ENCODE measurements around the gene MLLT11. TPM values are rescaled to one million over a fixed set of nuclear protein-coding genes. Genes with fewer than 3 reads are reported as not detected.

Gene MLLT11
- total and polyA plus RNA-seq, 2 donors, result 6.6 to 10.8 TPM

DNA sequence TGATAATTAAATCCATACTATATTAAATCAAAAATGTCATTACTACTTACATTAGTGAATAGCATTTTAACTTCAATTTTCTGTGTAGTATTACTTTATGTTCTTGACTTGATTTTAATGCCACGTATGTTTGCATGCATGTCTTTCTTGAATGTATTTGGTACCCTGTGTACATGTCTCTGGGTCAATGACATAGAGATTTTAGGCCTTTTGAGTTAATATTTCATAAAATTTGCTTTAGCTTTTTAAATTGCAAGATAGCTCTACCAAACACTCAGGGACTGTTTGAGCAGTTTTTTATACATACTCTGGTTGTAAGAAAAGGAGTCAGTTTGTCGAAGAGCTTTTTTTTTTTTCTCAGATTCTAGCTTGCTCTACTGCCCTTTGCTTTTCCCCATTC is 1.5 kb downstream of the MLLT11 start:
- 86% methylated on average over 2 of the region's 2 CpGs for WGBS
- H3K4me3 ChIP-seq (ENCODE audit: low read length in 2 of 2), result peak overlapping the region in 1 of 2 donors; percentile 88
- no peaks in the 10 kb centered on the region for H3K9me3 ChIP-seq (ENCODE audit: control insufficient read depth in 2 of 2, insufficient read depth in 1 of 2, low read length in 1 of 2)
- no peaks in the 10 kb centered on the region for H3K27me3 ChIP-seq (ENCODE audit: control insufficient read depth in 2 of 2, insufficient read depth in 1 of 2, low read length in 1 of 2)
- H3K36me3 ChIP-seq (ENCODE audit: control insufficient read depth in 2 of 2, insufficient read depth in 2 of 2, low read length in 1 of 2), result peaks cover 3 to 15% of the 10 kb centered on the region in 2 donors
- no peak for DNase-seq (ENCODE audit: low read depth in 6 of 9, low spot score in 9 of 9)
- no peak overlapping the region for H3K27ac ChIP-seq (ENCODE audit: low read depth in 1 of 2, low read length in 1 of 2)
- peaks cover 7 to 32% of the 10 kb centered on the region in 2 donors for H3K4me1 ChIP-seq (ENCODE audit: control insufficient read depth in 2 of 2, insufficient read depth in 2 of 2, low read length in 2 of 2)

DNA sequence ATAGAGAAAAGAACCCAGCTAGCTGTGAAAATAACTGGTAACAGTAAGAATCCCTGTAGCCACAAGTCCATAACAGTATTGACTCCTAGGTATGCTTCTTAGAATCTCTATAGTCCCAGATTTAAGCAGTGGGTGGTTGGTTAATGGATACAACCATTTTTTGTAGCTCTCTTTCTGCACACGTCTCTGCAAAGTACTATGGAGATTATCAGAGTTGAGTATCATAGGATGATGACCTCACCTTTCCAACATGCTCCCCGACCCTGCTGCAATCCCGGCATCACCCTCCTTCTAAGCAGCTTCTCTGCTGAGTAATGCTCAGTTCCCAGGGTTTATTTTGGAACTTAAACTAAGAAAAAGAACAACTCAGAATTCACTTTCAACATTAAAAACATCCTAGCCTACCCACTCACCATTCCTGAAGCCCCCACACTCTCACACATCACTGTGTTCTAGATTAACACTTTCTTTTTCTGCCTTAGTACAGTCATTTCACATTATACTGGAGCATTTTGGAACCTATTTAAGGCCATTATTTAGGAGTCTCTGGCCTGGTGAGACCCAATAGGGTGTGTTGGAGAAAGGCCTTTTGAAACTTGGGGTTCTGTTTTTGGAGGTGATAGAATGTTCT is 2.7 kb downstream of the MLLT11 start:
- peaks cover 0 to 20% of the 10 kb centered on the region in 2 donors for H3K4me1 ChIP-seq (ENCODE audit: control insufficient read depth in 2 of 2, insufficient read depth in 2 of 2, low read length in 2 of 2)
- H3K36me3 ChIP-seq (ENCODE audit: control insufficient read depth in 2 of 2, insufficient read depth in 2 of 2, low read length in 1 of 2), result peaks cover 9 to 23% of the 10 kb centered on the region in 2 donors
- no peaks in the 10 kb centered on the region for H3K9me3 ChIP-seq (ENCODE audit: control insufficient read depth in 2 of 2, insufficient read depth in 1 of 2, low read length in 1 of 2)
- H3K27me3 ChIP-seq (ENCODE audit: control insufficient read depth in 2 of 2, insufficient read depth in 1 of 2, low read length in 1 of 2), result no peaks in the 10 kb centered on the region
- no peak overlapping the region for H3K27ac ChIP-seq (ENCODE audit: low read depth in 1 of 2, low read length in 1 of 2)
- 98% methylated on average over 3 of the region's 3 CpGs for WGBS
- H3K4me3 ChIP-seq (ENCODE audit: low read length in 2 of 2), result no peak overlapping the region
- no peak for DNase-seq (ENCODE audit: low read depth in 6 of 9, low spot score in 9 of 9)

DNA sequence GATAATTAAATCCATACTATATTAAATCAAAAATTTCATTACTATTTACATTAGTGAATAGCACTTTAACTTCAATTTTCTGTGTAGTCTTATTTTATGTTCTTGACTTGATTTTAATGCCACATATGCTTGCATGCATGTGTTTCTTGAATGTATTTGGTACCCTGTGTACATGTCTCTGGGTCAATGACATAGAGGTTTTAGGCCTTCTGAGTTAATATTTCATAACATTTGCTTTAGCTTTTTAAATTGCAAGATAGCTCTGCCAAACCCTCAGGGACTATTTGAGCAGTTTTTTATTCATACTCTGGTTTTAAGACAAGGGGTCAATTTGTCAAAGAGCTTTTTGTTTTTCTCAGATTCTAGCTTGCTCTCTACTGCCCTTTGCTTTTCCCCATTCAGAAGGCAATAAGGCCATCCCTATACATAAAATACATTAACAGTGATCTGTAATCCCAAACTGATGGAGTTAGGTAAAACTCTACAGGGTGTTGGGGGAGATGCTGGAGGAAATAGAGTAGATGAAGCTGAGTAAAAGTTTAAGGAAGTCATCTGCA is 5.0 kb downstream of the MLLT11 start:
- no peak overlapping the region for H3K27ac ChIP-seq (ENCODE audit: low read depth in 1 of 2, low read length in 1 of 2)
- H3K36me3 ChIP-seq (ENCODE audit: control insufficient read depth in 2 of 2, insufficient read depth in 2 of 2, low read length in 1 of 2), result peaks cover 9 to 28% of the 10 kb centered on the region in 2 donors
- peaks cover 0 to 17% of the 10 kb centered on the region in 2 donors for H3K4me1 ChIP-seq (ENCODE audit: control insufficient read depth in 2 of 2, insufficient read depth in 2 of 2, low read length in 2 of 2)
- no peaks in the 10 kb centered on the region for H3K27me3 ChIP-seq (ENCODE audit: control insufficient read depth in 2 of 2, insufficient read depth in 1 of 2, low read length in 1 of 2)
- no peak overlapping the region for H3K4me3 ChIP-seq (ENCODE audit: low read length in 2 of 2)
- DNase-seq (ENCODE audit: low read depth in 6 of 9, low spot score in 9 of 9), result no peak
- peaks cover 0 to 1% of the 10 kb centered on the region in 2 donors for H3K9me3 ChIP-seq (ENCODE audit: control insufficient read depth in 2 of 2, insufficient read depth in 1 of 2, low read length in 1 of 2)

- Histone ChIP-seq H3K4me3 (ENCODE audit: low read length in 2 of 2) (no peak overlapping the region), H3K9me3 (ENCODE audit: control insufficient read depth in 2 of 2, insufficient read depth in 1 of 2, low read length in 1 of 2) (peaks cover 0 to 3% of the 10 kb centered on the region in 2 donors), H3K27ac (ENCODE audit: low read depth in 1 of 2, low read length in 1 of 2) (peak overlapping the region in 1 of 2 donors; percentile 31), H3K36me3 (ENCODE audit: control insufficient read depth in 2 of 2, insufficient read depth in 2 of 2, low read length in 1 of 2) (peaks cover 9 to 28% of the 10 kb centered on the region in 2 donors), H3K27me3 (ENCODE audit: control insufficient read depth in 2 of 2, insufficient read depth in 1 of 2, low read length in 1 of 2) (no peaks in the 10 kb centered on the region), H3K4me1 (ENCODE audit: control insufficient read depth in 2 of 2, insufficient read depth in 2 of 2, low read length in 2 of 2) (peaks cover 4 to 19% of the 10 kb centered on the region in 2 donors)
- no peak for DNase-seq (ENCODE audit: low read depth in 6 of 9, low spot score in 9 of 9)
- 98% methylated on average over 4 of the region's 4 CpGs for WGBS
These were observed 7.0 kb downstream of the MLLT11 start for GRCh38 chr1:151067185-151067584.

DNA sequence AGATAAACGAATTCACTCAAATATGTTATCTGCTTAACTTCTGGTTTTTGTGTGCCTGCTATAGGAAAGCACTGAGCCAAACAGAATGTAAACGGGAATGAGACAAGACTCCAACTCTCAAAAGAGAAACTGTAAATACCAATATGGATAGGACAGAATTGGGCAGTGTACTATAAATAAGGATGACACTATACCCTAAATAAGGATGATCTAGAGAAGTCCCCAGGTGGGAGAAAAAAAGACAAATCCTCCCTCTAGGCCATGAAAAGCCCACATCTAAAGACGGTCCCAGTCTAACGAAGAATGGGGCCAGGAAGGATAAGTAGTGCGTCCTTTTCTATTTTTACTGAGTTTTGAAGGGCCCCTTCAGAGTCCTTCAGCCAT is 8.9 kb downstream of the MLLT11 start:
- WGBS, result 94% methylated on average over 5 of the region's 5 CpGs
- Histone ChIP-seq H3K27me3 (ENCODE audit: control insufficient read depth in 2 of 2, insufficient read depth in 1 of 2, low read length in 1 of 2) (no peaks in the 10 kb centered on the region), H3K36me3 (ENCODE audit: control insufficient read depth in 2 of 2, insufficient read depth in 2 of 2, low read length in 1 of 2) (peaks cover 9 to 30% of the 10 kb centered on the region in 2 donors), H3K27ac (ENCODE audit: low read depth in 1 of 2, low read length in 1 of 2) (no peak overlapping the region), H3K9me3 (ENCODE audit: control insufficient read depth in 2 of 2, insufficient read depth in 1 of 2, low read length in 1 of 2) (peaks cover 0 to 3% of the 10 kb centered on the region in 2 donors), H3K4me1 (ENCODE audit: control insufficient read depth in 2 of 2, insufficient read depth in 2 of 2, low read length in 2 of 2) (peaks cover 4 to 19% of the 10 kb centered on the region in 2 donors), H3K4me3 (ENCODE audit: low read length in 2 of 2) (no peak overlapping the region)
- DNase-seq (ENCODE audit: low read depth in 6 of 9, low spot score in 9 of 9), result no peak

GRCh38 chr1:151070474-151071276 is 10.5 kb downstream of the MLLT11 start, which contains the start of gene GABPB2:
Gene GABPB2 (plus strand): TSS chr1:151070761. CDS start chr1:151088190, 17,429 bp downstream.
- DNase-seq (ENCODE audit: low read depth in 6 of 9, low spot score in 9 of 9), result peak; percentile 83 to 96 (median 88)
- WGBS, result under 1% methylated on average over 50 of the region's 50 CpGs
- H3K27me3 ChIP-seq (ENCODE audit: control insufficient read depth in 2 of 2, insufficient read depth in 1 of 2, low read length in 1 of 2), result no peaks in the 10 kb centered on the region
- peak within 1 kb of the TSS; percentile 98 to 99 for H3K27ac ChIP-seq (ENCODE audit: low read depth in 1 of 2, low read length in 1 of 2)
- H3K9me3 ChIP-seq (ENCODE audit: control insufficient read depth in 2 of 2, insufficient read depth in 1 of 2, low read length in 1 of 2), result peaks cover 0 to 3% of the 10 kb centered on the region in 2 donors
- peaks cover 13 to 27% of the 10 kb centered on the region in 2 donors for H3K36me3 ChIP-seq (ENCODE audit: control insufficient read depth in 2 of 2, insufficient read depth in 2 of 2, low read length in 1 of 2)
- peak within 1 kb of the TSS; percentile 89 to 98 for H3K4me3 ChIP-seq (ENCODE audit: low read length in 2 of 2)
- H3K4me1 ChIP-seq (ENCODE audit: control insufficient read depth in 2 of 2, insufficient read depth in 2 of 2, low read length in 2 of 2), result peaks cover 4 to 19% of the 10 kb centered on the region in 2 donors

DNA sequence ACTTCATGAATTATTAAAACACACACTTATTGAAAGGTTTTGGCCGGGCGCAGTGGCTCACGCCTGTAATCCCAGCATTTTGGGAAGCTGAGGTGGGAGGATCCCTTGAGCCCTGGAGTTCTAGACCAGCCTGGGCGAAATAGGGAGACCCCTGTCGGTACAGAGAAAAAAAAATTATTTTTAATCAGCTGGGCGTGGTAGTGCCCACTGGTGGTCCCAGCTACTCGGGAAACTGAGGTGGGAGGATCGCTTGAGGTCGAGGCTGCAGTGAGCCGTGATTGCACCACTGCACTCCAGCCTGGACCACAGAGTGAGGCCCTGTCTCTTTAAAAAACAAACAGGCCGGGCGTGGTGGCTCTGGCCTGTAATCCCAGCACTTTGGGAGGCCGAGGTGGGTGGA is 12.0 kb downstream of the MLLT11 start:
- DNase-seq (ENCODE audit: low read depth in 6 of 9, low spot score in 9 of 9), result no peak
- Histone ChIP-seq H3K36me3 (ENCODE audit: control insufficient read depth in 2 of 2, insufficient read depth in 2 of 2, low read length in 1 of 2) (peaks cover 9 to 18% of the 10 kb centered on the region in 2 donors), H3K4me3 (ENCODE audit: low read length in 2 of 2) (no peak overlapping the region), H3K27me3 (ENCODE audit: control insufficient read depth in 2 of 2, insufficient read depth in 1 of 2, low read length in 1 of 2) (no peaks in the 10 kb centered on the region), H3K9me3 (ENCODE audit: control insufficient read depth in 2 of 2, insufficient read depth in 1 of 2, low read length in 1 of 2) (peaks cover 0 to 3% of the 10 kb centered on the region in 2 donors), H3K27ac (ENCODE audit: low read depth in 1 of 2, low read length in 1 of 2) (no peak overlapping the region), H3K4me1 (ENCODE audit: control insufficient read depth in 2 of 2, insufficient read depth in 2 of 2, low read length in 2 of 2) (peaks cover 4 to 19% of the 10 kb centered on the region in 2 donors)
- WGBS, result 95% methylated on average over 13 of the region's 13 CpGs

DNA sequence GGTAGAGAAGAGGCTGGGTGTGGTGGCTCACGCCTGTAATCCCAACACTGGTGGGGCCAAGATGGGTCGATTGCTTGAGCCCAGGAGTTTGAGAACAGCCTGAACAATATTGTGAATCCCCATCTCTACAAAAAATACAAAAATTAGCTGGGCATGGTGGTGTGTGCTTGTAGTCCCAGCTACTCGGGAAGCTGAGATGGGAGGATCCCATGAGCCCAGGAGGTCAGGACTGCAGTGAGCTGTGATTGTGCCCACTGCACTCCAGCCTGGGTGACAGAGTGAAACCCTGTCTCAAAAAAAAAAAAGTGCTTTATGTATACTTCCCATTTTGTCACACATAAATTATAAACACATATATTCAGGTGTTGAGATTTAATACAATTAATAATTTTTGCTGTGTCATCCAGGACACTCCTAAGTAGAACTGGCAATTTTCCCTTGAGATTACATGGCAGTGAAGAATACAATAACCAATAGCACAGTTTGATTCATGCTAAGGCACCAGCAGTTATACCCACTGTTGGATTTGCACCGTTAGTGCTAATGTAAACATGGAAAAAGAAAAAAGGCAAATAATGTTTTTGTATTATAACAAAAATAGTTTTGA is 25.9 kb downstream of the MLLT11 start:
- no peak overlapping the region for H3K27ac ChIP-seq (ENCODE audit: low read depth in 1 of 2, low read length in 1 of 2)
- H3K27me3 ChIP-seq (ENCODE audit: control insufficient read depth in 2 of 2, insufficient read depth in 1 of 2, low read length in 1 of 2), result no peaks in the 10 kb centered on the region
- no peak for DNase-seq (ENCODE audit: low read depth in 6 of 9, low spot score in 9 of 9)
- H3K36me3 ChIP-seq (ENCODE audit: control insufficient read depth in 2 of 2, insufficient read depth in 2 of 2, low read length in 1 of 2), result peaks cover 6 to 9% of the 10 kb centered on the region in 2 donors
- H3K4me1 ChIP-seq (ENCODE audit: control insufficient read depth in 2 of 2, insufficient read depth in 2 of 2, low read length in 2 of 2), result no peaks in the 10 kb centered on the region
- H3K4me3 ChIP-seq (ENCODE audit: low read length in 2 of 2), result no peak overlapping the region
- H3K9me3 ChIP-seq (ENCODE audit: control insufficient read depth in 2 of 2, insufficient read depth in 1 of 2, low read length in 1 of 2), result no peaks in the 10 kb centered on the region
- 96% methylated on average over 4 of the region's 4 CpGs for WGBS

Data from thymus (tissue), 11 donors.